GM10847 (cell line): ENCODE measurements around the gene CLEC3B.

Experiments
- POLR2A ChIP-seq: IDR thresholded peaks from 2 replicates; pipeline ENCODE4 v1.6.1; 2011; ENCODE audit not compliant: insufficient read length; ENCODE audit errors: extremely low read depth

Gene CLEC3B

DNA sequence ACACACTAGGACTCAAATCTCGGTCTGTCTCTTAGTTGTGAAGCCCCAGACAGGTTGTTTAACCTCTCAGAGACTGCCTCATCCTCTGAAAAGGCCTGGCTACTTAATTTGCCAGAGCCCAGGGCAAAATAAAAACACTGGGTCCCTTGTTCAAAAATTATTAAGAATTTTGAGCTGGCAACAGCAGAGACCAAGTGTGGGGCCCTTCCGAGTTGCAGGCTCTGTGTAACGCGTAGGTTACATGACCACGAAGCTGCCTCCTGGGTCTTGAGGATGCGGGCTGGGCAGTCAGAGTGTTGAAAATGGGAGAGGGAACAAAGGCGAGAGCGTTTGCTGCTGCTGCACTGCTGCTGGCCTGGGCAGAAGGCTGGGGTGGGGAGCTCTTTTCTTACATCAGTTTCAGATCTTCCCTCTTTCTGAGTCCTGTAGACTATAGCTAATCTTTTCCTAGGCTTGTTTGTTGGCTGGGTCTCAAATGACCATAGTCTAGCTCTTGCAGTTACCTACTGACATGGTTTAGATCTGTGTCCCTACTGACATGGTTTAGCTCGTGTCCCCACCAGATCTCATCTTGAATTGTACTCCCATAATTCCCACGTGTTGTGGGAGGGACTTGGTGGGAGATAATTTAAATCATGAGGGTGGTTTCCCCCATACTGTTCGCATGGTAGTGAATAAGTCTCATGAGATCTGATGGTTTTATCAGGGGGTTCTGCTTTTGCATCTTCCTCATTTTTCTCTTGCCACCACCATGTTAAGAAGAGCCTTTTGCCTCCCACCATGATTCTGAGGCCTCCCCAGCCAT is 49.9 kb downstream of the CLEC3B start:
- TF ChIP-seq POLR2A = no peak

DNA sequence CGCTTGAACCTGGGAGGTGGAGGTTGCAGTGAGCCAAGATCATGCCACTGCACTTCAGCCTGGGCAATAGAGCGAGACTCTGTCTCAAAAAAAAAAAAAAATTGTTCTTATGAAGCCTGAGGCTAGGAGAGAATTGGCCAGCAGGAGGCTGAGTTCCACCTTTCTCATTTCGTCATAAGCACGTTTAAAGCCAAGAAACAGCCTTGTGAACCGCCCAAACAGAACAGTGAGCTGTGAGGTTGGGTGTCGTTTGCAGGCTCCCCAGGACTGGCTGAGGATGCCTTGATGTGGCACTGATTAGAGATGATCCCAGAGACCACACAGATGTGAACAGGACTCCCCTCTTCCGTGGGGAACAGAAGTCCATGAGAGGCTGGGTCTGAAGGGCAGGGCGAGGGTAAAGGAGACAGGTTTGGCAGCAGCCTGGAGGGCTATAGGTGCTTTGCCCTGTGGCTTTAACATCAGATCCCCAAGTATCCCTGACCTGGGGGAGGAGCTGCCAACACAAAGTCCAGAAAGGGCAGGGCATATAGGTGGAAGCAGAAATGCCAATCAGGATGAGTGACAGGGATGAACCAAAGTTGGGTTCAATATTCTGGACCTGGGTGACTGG is 52.9 kb downstream of the CLEC3B start:
- no peak for TF ChIP-seq POLR2A

GRCh38 chr3:45079715-45080114 is 53.6 kb downstream of the CLEC3B start:
- TF ChIP-seq POLR2A = no peak

- no peak for TF ChIP-seq POLR2A
Measured at GRCh38 chr3:45080824-45081223, 54.7 kb downstream of the CLEC3B start.

DNA sequence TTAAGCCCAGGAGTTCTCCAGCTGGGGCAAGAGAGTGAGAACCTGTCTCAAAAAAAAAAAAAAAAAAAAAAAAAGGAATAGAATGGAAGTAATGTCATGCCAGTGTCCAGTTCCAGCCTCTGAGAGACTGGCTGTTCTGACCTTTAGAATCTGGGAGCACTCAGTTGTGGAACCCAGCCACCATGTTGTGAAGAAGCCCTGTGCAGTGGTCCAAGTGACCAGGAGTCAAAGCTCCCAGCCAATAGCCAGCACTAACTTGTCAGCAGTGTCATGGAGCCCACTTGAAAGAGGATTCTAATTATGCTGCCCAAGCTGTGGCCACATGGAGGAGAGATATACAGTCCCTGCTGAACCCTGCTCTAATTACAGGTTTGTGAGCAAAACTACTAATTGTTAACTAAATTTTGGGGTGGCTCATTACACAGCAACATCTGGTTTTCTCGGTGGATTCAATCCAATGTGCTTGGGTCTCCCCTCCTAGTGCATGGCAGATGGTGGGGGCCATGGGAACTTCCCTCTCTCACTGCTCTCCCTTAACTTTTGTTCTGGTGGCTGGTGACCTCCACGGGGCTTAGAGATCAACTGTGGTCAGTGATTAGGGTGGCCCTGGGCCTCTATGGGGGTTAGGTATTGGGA is 55.5 kb downstream of the CLEC3B start:
- no peak for TF ChIP-seq POLR2A

DNA sequence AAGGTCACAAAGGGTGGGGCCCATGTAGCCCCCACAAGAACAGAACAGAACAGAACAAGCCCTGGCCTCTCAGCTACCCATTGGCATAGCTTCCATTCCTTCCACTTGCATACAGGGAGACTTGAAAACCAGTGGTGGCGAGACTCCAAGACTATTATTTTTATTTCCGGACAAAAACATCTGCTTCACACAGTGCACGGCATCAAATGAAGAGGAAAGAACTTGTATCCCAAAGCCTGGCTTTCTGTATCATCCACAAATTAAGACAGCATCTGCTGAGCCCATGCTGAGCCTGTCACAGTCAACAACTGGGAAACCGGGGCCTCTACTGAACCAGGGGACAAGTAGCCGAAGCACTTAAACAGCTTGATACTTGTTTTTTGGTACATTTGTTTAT is 56.0 kb downstream of the CLEC3B start:
- no peak for TF ChIP-seq POLR2A

DNA sequence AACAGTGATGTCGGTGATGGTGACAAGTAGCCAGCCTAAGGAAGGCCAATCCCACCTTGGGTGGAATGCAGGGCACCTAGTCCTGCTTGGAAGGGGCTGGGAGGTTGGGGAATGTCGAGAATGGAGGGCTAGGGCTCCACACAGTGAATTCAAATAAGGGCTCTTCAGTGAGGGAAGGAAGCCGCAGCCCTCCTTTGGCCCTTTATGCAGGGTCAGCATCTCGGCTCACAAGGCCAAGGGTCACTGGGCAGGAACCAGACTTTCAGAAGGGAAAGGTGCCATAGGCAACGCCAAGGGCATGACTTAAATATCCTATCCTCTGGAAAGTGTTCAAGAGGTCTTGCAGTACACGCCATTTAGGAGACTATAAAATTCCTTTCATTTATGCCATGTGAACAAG is 56.9 kb downstream of the CLEC3B start:
- TF ChIP-seq POLR2A = no peak

DNA sequence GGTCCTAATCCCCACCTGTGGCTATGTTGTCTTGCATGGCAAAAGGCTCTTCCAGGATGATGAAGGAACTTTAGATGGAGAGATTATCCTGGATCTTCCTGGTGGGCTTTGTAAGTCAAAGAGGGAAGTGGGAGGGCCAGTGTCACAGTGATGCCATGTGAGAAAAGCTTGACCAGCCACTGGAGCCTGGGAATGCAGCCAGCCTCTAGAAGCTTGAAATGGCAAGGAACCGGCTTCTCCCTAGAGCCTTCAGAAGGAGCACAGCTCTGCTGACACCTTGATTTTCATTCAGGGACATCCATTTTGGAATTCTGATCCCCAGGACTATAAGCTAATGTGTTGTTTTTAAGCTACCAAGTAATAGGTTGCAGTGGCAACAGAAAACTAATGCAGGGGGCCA is 58.3 kb downstream of the CLEC3B start:
- TF ChIP-seq POLR2A = no peak

DNA sequence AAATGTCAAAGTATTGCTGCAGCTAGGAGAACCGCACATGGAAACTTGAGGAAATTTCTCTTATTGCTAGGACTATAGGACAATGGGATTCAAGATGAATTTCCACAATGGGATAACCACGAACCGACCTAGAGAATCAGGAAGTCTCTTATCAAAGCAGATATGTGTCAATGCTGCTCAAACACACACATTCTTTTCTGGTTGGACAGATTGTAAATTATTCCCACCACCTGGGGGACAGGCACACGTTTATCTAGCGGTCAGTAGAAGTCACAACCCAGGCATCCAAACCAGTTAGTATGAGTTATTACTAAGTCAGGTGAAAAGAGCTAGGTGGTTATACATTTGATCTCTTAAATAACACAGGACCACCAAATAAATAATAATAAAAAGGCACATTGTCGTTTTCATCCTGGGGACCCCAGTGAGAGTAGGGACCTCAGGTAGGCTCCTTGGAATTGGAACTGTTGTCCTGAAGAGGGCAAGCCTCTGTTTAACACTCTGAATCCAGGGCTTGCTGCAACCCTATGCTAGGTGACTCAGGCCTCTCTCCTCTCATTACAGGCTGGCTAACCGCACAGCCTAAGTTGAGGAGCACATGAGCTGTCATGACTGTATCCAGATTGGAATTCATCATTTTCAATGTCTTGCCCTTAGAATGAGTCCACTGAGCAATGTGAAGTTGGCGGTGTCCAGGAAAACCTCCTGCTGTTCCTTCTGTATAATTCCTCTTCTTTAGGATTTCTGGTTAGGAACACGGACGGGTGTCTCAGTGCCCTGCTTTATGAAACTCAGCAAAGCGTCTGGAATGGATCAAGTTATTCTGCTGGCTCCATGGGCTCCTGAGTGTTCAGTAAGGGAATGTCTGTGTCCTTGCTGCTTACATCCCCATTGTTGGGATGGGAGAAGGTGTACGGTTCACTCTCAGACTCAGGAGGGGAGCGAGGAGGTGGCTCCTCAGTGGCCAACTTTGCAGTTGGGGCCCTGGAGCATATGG is 59.0 kb downstream of the CLEC3B start:
- no peak for TF ChIP-seq POLR2A
